Fibroblast of mammary gland (primary cell): ENCODE measurements around the gene AGO4.
"Not testable (repeated sequence)": the region's sequence is repeated elsewhere in the genome, so short reads cannot be mapped to it uniquely, and the experiment has no call there.

Experiments
- DNase-seq: peaks from one replicate; pipeline ENCODE4 v3.0.0-alpha.2; 2010; ENCODE audit warnings: low read depth
- H3K4me3 ChIP-seq: 2 replicates; pipeline ENCODE4 v1.5.1; 2011; ENCODE audit warnings: low read depth, mild to moderate bottlenecking, low read length, moderate library complexity; ENCODE audit not compliant: control insufficient read depth
- CTCF ChIP-seq: conservative IDR thresholded peaks from 2 replicates; pipeline ENCODE4 v1.5.1; 2011; ENCODE audit warnings: low read depth, low read length, inconsistent platforms; ENCODE audit not compliant: control insufficient read depth, insufficient read depth

The AGO4 gene

GRCh38 chr1:35863881-35864625 is 56.2 kb downstream of the AGO4 start:
- no peak for TF ChIP-seq CTCF
- no peak for DNase-seq
- no peak overlapping the region for H3K4me3 ChIP-seq

- H3K4me3 ChIP-seq: no peak overlapping the region
- DNase-seq: no peak
- no peak for TF ChIP-seq CTCF
These were observed 57.0 kb downstream of the AGO4 start for GRCh38 chr1:35864813-35865212.

GRCh38 chr1:35866991-35867390 is 59.2 kb downstream of the AGO4 start:
- no peak overlapping the region for H3K4me3 ChIP-seq
- no peak for TF ChIP-seq CTCF
- DNase-seq: no peak

- not testable (repeated sequence) for DNase-seq
These were observed 61.6 kb downstream of the AGO4 start for GRCh38 chr1:35869245-35869950.

GRCh38 chr1:35870651-35871309 is 63.0 kb downstream of the AGO4 start:
- no peak overlapping the region for H3K4me3 ChIP-seq
- no peak for DNase-seq
- TF ChIP-seq CTCF: no peak

More at GRCh38 chr1:35869245-35869950, 61.6 kb downstream of the AGO4 start:
- H3K4me3 ChIP-seq: not testable (repeated sequence)

- DNase-seq: no peak
- H3K4me3 ChIP-seq: no peak overlapping the region
- no peak for TF ChIP-seq CTCF
These were observed 65.5 kb downstream of the AGO4 start for GRCh38 chr1:35873243-35873750.

- DNase-seq, H3K4me3 ChIP-seq: not testable (repeated sequence)
These were observed 66.3 kb downstream of the AGO4 start for GRCh38 chr1:35874115-35874514.
